Bladder microvascular endothelial cell (primary cell): ENCODE measurements around the gene KPNA2. TPM values are rescaled to one million over a fixed set of nuclear protein-coding genes. Genes with fewer than 3 reads are reported as not detected.

Experiments used
- total RNA-seq: library from RNA; depleted of rRNA; stranded (reverse); fragments of >200 nt; gene quantifications from 2 replicates; pipeline ENCODE4 v1.2.3, GENCODE V29; 2014

KPNA2 gene
- total RNA-seq: 111 and 146 TPM in 2 replicates

DNA sequence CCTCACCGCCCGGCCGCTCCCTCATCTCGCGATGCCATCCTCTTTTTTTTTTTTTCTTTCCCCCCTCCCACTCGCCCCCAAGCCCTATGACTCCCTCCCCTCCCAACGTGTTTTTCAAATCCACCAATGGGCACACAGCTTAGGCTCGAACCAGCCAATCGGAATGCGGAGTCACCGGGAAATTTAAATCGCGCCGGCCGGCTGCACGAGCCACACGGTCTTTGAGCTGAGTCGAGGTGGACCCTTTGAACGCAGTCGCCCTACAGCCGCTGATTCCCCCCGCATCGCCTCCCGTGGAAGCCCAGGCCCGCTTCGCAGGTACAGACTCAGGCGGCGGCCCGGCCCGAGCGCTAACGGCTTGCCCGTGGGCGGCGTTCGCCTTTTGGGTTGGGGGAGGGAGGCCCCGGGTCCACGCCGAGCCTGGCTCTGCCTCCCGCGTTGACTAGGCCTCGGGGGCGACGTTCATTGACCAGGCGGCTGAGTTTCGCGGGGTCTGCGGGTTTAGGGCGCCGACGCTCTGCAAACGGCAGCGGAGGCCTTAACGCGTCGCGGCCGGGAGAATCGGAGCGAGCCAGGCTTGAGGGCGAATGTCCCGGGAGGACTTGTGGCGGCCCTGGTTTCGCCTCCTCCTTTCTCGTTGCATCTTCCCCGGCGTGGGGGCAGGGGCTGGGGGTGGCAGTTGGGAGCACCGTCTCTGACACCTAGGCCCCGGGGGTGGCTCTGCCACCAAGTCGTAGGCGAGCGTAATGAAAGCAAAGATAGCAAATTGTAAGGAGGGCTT lies at the start of gene KPNA2:
Gene KPNA2 (plus strand): TSS at position 213 of the 781 bp plus-strand sequence. CDS start 1,398 bp downstream, outside the sequence.

DNA sequence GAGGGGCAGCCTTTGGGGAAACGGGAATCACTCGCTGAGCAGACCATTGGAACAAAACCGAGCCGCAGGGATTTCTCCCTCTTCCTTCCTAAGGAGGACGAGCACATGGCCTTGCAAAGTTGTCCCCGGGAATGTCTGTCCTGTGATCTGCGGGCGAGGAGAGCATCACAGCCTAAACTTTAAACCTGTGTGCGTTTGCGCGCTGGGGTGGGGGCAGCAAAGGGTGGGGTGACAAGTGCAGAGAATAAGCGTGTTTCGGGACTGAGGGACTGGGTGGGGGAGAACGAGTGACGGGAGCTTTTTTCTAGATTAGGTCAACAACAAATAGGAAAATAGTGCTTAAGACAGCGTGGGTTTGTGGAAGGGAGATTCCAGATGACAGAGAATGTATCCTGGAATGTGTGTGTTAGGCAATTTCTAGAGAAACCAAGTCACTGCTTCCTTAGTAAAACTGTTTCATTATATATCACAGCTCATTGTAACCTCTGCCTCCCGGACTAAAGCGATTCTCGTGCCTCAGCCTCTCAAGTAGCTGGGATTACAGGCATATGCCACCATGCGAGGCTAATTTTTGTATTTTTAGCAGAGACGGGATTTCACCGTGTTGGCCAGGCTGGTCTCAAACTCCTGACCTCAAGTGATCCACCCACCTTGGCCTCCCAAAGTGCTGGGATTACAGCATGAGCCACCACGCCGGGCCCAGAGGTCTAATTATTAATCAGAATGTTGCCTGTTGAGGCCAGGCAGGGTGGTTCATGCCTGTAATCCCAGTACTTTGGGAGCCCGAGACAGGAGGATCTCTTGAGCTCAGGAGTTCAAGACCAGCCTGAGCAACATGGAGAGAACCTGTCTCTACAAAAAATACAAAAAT lies 39.0 kb upstream of the KPNA2 start, which contains the start of gene C17orf58:
Gene C17orf58 (minus strand): TSS at position 169 of the 871 bp plus-strand sequence. CDS start 271 bp downstream, outside the sequence.

Other genes with a start within 250 kb of the KPNA2 start
- 20.4 and 78.2 TPM in 2 replicates for gene BPTF, start 210.2 kb upstream of the KPNA2 start, total RNA-seq
- 10.7 and 29.8 TPM in 2 replicates for gene C17orf58, start 39.3 kb upstream of the KPNA2 start, total RNA-seq
- gene AMZ2, start 212.3 kb downstream of the KPNA2 start, total RNA-seq: 37.9 and 38.2 TPM in 2 replicates